HG03520 (cell line): ENCODE results near the gene TYMP.
"Not testable (repeated sequence)": the region's sequence is repeated elsewhere in the genome, so short reads cannot be mapped to it uniquely, and the experiment has no call there.

Source experiments
- ATAC-seq: cut with Tn5 transposase; IDR thresholded peaks from one replicate; pipeline ENCODE4 v1.9.1; 2021; ENCODE audit warnings: mild to moderate bottlenecking, moderate library complexity; ENCODE audit not compliant: unreplicated experiment

Gene TYMP

DNA sequence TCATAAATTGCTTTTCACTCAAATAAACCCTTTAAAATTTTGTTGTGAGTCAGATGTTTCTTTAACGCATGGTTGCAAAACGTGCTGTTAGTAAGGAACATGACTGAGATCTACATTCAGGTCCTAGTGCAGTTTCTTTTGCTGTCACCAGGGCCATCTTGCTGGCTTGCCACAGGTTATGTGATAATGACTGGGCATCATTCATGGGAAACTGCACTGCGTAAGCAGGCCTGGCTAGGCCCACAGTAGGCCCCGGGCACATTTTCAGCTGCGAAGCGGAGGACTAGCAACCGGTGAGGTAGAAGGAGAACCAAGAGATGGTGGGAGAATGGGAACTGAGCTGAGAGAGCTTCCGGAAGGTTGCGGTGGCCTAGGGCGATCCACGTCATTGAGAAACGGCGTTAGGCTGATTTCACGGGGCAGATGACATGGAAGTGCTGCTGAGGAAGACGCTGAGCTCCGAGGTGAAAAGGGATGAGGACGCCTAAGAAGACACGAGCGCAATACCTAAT lies 12.7 kb upstream of the TYMP start:
- ATAC-seq: no peak

DNA sequence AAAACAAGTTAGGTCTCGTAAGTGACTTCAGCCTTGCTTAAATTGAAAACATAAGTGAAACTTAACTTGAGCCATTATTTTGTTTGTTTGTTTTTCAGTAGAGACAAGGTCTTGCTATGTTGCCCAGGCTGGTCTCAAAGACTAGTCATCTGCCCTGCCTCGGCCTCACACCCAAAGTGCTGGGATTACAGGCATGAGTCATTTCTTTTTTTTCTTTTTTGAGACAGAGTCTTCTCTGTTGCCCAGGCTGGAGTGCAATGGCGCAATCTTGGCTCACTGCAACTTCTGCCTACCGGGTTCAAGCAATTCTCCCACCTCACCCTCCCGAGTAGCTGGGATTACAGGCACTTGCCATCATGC lies 11.8 kb upstream of the TYMP start:
- not testable (repeated sequence) for ATAC-seq

DNA sequence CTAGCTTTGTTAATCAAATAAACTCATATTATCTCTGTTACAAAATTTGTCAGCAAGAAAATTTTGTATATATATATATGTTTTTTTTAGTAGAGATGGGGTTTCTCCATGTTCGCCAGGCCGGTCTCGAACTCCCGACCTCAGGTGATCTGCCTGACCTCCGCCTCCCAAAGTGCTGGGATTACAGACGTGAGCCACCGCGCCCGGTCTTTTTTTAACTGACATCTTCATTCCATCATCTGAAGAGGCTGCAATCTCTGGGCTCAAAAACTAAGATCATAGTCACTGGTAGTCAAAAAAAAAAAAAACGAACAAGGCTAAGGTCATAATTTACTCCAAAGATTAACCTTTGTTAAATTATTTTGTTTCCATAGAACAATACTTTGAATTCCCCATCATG lies 10.6 kb upstream of the TYMP start:
- ATAC-seq: no peak

DNA sequence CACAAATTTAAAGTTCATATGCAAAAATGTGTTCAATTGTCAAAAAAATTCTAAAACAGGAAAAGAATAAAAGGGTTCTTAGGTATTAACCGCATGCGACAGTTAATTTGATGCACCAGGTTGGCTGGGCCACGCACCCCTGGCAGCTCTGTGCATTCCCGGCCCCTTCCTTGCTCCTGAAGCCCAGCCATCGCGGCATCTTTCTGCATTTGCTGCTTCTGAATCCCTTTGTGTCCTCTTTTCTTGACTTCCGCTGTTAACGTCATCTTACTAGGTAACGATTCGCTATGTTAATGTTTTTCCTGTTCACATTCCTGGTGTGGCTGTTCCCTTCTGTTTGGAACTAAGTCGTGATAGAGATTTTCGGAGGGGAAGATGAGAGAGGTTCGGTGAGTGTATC lies 8.0 kb upstream of the TYMP start:
- ATAC-seq: no peak

DNA sequence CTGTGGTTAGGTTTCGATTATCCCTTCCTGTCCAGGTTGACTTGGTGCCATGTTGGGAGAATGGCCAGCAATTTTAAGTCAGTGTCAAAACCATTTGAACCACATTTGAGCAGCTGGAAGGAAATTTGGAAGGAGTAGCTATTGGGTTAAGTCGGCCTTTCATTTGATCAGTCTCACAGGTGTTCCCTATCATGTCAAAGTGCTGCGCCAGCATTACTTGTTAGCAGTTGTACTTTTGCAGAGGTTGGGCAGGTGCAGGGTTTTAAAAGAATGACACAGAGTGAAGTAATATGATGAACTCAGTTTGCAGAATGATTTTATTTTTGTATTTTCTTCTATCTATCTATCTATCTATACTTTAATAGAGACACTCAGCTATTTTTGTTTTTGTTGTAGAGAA lies 6.4 kb upstream of the TYMP start:
- ATAC-seq: no peak

DNA sequence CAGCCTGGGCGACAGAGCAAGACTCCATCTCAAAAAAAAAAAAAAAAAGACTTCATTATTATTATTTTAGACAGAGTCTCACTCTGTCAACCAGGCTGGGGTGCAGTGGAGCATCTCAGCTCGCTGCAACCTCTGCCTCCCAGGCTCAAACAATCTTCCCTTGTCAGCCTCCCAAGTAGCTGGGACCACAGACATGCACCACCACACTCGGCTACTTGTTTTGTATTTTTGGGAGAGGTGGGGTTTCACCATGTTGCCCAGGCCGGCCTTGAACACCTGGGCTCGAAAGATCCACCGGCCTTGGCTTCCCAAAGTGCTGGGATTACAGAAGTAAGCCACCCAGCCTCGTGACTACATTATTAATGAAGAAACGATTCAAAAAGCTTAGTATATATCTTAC lies 5.3 kb upstream of the TYMP start:
- no peak for ATAC-seq

DNA sequence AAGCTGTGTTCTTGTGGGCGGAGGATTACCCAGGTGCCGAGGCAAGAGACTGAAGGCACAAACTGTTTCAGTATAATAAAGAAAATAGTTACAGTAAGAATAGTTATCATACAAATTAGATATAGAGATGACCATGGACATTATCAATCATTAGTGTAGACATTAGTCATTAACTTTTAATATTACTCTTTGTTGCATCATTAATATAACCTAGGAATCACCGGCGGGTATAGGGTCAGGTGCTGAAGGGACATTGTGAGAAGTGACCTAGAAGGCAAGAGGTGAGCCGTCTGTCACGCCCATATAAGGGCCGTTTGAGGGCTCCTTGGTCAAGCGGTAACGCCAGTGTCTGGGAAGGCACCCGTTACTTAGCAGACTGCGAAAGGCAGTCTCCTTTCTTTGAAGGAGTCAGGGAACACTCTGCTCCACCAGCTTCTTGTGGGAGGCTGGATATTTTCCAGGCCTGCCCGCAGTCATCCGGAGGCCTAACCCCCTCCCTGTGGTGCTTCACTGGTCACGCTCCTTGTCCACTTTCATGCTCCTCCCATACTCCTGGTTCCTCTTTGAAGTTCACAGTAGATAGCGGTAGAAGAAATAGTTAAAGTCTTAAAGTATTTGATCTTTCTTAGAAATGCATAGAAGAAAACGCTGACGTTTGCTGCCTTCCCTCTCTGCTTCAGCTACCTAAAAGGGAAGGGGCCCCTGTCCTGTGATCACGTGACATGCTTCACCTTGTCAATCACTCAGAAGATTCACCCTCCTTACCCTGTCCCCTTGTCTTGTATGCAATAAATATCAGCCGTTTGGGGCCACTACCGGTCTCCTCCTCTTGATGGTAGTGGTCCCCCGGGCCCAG lies 4.3 kb upstream of the TYMP start:
- not testable (repeated sequence) for ATAC-seq

DNA sequence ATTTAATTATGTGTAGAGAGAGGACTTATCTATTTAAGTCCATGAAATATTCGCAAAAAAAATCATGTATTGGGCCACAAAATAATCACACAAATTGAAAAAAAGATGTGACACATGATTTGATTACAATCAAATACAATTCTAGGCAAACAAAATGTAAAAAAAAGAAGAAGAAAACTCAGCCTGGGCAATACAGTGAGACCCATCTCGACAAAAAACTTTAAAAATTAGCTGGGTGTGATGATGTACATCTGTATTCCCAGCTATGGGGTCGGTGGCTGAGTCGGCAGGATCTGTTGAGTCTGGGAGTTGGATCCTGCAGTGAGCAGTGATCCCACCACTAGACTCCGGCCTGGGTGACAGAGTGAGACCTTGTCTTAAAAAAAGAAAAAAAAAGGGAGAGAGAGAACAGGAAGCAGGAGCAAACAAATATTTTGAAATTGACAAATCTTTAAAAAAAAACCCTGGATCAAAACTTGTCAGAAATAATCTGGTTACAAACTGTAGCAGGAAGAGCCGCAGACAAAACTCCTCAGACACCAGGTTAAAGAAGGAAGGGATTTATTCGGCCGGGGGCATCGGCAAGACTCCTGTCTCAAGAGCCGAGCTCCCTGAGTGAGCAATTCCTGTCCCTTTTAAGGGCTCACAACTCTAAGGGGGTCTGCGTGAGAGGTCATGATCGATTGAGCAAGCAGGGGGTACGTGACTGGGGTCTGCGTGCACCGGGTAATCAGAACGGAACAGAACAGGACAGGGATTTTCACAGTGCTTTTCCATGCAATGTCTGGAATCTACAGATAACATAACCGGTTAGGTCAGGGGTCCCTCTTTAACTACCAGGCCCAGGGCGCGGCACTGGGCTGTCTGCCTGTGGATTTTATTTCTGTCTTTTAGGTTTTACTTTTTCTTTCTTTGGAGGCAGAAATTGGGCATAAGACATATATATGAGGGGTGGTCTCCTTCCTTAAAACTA lies 3.3 kb upstream of the TYMP start:
- no peak for ATAC-seq

DNA sequence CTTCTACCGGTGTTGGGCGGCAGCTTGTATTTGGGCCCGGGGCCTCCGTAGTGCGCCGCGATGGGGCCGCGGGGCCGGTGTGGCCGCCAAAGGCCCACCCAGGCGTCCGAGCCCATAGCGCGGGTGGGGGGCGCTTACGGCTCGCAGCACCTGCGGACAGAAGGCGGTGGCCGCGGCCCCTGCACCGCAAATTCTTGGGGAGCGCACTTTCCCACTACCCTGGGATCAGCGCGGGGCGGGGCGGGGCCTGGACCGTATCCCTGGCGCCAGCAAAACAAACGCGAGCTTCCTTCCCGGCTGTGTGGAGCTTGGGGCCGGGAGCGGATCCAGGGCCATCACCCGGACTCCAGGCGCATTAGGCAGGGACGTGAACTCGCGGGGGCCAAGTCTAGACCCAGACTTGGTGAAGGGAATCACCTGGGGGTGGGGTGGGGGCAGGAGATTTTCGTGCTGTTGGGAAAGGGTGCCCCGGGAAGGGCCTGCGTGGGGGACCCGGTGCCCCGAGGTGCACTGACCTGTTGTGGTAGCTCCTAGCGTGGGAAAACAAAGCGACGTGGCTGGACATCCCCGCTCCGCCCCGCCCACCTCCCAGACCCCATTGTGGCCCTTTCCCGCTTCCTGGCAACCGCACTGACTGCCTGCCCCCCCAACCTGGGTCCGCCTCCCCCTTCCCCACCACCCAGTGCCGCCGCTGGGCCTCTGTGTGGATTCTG lies 2.3 kb upstream of the TYMP start:
- ATAC-seq: no peak

DNA sequence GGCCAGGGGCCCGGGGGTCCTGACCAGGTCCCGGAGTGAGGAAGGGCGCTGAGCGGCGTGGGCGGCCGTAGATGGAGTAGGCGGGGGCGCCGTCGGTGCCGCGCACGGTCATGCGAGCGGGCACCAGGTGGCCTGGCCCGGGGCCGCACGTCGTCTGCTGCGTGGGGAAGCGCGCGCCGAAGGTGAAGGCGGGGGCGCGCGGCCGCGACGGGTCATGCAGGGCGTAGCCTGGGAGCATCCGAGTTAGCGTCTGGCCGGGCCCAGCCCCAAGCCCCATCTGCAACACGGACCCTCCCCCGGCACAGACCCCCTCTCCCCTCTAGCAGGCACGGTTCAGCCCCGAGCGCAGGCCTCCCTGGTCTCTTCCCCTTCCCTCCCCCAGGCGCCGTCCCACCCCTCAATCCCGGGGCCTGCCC lies 1.7 kb upstream of the TYMP start:
- ATAC-seq: no peak

DNA sequence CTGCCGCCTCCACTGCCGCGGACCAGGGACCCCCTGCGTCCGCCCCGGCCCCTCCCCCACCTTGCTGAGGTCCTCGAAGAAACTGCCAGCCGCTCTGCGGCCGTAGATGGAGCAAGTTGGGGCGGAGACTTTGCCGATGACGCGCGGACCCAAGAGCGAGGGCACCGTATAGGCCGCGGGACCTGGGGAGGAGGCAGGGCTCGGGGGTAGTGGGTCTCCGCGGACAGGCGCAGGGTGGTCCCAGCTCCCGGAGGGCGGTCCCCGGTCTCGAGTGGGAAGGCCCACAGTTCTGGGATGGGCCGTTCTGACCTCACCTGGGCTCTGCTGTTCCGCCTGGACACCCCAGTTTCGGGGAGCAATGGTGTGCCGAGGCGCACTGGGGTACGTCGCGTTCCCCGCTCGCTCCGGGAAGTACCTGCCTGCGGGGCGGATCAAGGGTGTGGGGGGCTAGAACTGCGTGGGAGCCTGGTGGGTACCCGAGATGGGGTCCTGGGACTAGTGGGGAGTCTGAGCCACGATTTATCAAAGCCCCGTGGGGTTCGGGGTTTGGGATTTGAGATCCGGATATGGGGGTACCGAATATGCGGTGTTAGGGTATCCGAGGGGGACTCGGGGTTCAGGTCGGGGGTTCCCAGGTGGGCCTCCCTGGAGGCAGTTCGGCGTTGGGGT lies 1.2 kb upstream of the TYMP start:
- no peak for ATAC-seq

DNA sequence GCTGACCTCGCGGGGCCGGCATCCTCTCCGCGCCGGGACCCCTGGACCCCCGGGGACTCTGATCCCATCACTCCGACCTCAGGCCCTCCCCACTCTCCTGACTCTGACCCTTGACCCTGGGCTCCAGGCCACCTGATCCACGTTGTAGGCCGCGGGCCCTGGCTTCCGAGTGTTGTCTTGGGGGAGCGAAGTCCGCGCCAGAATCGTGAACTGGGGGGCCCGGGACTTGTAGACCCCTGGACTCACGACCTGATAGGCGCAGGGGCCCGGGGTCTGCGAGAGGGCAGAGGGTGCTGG lies 716 bp upstream of the TYMP start:
- no peak for ATAC-seq

DNA sequence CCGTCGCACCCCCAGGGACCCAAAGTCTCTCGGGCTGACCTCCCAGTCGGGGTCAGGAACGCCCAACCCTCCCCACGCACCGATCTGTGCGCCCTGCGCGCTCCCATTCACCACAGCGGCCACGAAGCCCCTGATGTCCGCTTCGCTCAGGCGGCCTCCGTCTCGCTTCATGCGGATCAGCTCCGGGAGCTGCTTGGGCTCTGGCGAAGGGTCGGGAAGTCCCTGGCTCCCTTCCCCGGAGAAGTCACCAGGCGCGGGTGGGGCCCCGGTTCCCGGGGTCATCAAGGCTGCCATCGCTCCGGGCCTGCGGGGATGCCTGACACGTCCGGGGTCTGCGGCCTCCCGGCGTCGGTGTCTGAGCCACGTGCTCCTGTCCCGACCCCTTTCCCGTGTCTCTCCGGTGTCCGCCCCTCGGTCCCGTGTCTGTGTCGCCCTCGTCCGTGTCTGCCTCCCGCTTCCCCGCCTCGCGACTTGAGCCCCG lies 356 bp downstream of the TYMP start:
- ATAC-seq: no peak

DNA sequence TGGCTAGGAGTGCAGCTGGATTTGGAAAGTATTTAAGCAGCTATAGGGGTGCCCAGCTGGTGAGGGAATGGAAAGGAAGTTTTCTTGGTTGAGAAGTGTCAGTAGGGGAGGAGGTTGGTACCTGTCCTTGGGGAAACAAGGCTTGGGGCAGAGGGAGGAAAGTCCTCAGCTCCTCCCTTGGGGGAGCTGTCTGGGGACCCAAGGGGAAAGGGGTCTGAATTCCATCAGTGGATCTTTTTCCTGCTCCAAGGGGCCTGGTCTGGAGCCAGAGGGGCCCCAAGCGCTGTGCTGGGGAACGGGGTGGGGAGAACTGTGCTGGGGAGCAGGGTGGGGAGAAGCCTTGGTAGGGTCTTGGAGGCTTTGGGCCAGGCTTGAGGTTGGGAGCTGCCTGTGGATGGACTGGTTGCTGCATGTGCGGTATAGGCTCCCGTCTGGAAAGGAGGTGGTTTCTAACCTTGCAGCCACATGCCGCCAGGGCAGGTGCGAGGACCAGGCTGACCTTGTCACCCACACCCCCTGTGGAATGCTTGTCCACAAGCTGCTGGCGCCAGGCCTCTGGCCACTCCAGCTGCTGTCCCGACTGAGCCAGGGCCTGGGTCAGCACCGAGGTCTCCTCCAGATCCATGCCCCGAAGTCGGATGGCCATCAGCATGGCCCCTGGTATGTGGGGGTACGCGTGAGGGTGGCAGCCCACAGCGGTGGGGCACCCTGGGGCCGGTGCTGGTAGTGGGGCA lies 963 bp downstream of the TYMP start:
- no peak for ATAC-seq

DNA sequence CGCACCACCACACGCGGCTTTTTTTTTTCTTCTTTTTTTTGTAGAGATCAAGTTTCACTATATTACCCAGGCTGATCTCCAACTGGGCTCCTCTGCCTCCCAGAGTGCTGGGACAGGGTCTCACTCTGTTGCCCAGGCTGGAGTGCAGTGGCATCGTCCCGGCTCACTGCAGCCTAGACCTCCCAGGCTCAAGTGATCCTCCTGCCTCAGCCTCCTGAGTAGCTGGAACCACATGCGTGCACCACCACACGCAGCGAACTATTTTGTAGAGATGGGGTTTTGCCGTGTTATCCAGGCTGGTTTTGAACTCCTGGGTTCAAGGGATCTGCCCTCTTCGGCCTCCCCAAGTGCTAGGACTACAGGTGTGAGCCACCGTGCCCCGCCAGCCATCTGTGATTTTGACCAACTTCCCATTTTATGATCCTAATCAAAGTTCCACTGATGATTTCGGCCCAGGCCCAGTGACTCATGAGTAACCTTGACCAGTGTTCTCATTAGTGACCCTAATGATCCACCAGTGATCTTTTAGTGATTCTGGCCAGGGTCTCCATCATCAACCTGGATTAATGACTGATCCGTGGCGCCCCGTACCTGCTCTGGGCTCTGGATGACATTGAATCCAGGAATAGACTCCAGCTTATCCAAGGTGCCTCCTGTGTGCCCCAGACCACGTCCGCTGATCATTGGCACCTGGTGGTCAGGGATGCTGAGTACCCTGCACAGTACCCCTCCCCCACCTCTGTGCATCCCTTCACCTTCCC lies 1.7 kb downstream of the TYMP start:
- ATAC-seq: no peak

DNA sequence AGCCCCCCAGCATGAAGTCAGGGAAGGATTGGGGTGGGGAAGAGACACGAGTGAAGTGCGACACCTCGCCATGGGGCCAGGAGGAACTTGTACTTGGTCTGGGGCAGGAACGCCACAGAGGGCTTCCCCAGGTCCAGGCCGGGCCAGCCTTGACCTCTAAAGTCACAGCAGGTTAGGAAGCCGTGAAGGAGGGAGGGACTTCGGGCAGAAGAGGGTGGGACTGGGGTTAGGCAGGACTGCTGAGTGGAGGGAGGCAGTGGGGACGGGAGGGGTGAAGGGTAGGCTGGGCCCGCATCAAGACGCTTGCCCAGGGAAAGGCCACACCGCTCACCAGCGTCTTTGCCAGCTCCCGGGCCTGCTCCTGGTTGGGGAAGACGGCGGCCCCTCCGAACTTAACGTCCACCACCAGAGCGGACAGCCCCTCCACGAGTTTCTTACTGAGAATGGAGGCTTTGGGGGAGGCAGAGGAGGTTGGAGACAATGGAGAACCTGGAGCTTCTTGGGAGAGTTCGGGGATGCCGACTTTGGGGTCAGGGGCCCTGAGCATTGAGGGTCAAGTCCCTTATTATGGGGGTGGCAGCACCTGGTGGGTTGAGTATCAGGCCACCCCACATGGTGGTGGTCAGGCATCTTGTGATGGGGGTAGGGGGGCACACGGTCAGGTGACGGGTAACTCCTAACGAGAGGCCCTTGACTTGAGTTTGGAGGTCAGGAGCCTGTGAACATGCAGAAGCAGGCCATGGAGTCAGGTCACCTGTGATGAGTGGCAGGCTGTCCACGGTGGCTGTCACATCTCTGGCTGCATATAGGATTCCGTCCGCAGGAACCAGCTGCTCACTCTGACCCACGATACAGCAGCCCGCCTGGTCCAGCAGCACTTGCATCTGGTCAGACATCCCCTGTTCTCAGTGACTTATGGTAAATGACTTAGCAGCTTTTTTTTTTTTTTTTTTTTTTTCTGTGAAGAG lies 2.7 kb downstream of the TYMP start:
- no peak for ATAC-seq

DNA sequence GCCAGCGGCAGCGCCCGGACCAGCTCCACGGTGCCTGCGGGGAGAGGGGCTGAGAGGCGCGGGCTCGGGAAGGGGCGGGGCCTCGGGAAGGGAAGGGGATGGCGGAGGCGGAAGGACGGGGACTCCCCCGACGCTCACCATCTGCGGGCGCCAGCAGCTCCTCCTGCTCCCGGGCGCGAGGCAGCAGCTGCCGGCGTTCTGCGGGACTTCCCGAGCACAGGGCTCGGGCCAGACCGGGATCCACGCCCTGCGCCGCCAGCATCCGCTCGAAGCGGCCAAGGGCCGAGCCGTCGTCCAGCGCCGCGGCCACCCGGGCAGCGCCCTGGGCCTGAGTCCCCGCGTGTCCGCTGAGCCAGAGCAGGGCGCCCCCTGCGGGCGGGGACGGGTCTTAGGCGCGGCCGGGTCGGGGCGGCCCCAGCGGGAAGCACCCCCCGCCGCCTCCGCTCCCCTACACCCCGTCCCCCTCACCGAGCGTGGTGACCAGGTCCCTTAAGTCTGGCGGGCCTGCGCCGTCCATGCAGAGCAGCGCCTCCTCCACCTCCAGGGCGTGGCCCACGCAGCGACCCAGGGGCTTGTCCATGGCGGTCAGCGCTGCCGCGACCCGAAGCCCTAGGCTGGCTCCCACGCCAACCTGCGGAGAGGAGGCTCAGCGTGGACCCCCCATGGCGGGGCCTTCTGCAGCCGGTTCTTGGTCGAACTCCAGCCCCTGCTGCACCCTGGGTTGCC lies 3.5 kb downstream of the TYMP start:
- peak; percentile 25 for ATAC-seq

DNA sequence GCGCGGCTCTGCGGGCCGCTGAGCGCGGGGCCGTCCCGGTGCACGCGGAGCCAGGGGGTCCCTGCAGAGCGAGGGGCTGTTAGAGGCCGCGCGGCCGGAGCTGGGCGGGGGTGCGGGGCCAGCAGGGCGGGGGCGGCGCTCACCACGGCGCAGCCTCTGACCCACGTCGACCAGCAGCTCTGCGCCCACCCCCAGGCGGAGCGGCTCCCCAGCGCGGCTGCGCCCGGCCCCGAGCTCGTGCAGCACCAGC lies 4.0 kb downstream of the TYMP start:
- peak; percentile 13 for ATAC-seq
